Ishikawa (cell line): ENCODE results near the gene ELP4.

Source experiments
- CEBPB ChIP-seq: IDR thresholded peaks from 2 replicates; pipeline ENCODE4 v1.6.1; 2012
- CREB1 ChIP-seq: IDR thresholded peaks from 2 replicates; pipeline ENCODE4 v1.6.1; 2012; ENCODE audit warnings: low read depth
- EGR1 ChIP-seq: IDR thresholded peaks from 2 replicates; pipeline ENCODE4 v1.6.1; 2012
- EP300 ChIP-seq: IDR thresholded peaks from 2 replicates; pipeline ENCODE4 v1.6.1; 2012; ENCODE audit warnings: borderline replicate concordance
- FOXM1 ChIP-seq: IDR thresholded peaks from 2 replicates; pipeline ENCODE4 v1.6.1; 2012; ENCODE audit warnings: low read depth, borderline replicate concordance
- MAX ChIP-seq: IDR thresholded peaks from 2 replicates; pipeline ENCODE4 v1.6.1; 2012
- NFIC ChIP-seq: IDR thresholded peaks from 2 replicates; pipeline ENCODE4 v1.6.1; 2012
- RAD21 ChIP-seq: IDR thresholded peaks from 2 replicates; pipeline ENCODE4 v1.6.1; 2012; ENCODE audit warnings: low read depth
- REST ChIP-seq: IDR thresholded peaks from 2 replicates; pipeline ENCODE4 v1.6.1; 2012; ENCODE audit warnings: low read depth, mild to moderate bottlenecking
- TAF1 ChIP-seq: IDR thresholded peaks from 2 replicates; pipeline ENCODE4 v1.6.1; 2012; ENCODE audit warnings: low read depth, mild to moderate bottlenecking
- TCF12 ChIP-seq: IDR thresholded peaks from 2 replicates; pipeline ENCODE4 v1.6.1; 2012; ENCODE audit warnings: low read depth
- TEAD4 ChIP-seq: IDR thresholded peaks from 2 replicates; pipeline ENCODE4 v1.6.1; 2012
- USF1 ChIP-seq: IDR thresholded peaks from 2 replicates; pipeline ENCODE4 v1.6.1; 2012
- YY1 ChIP-seq: IDR thresholded peaks from 2 replicates; pipeline ENCODE4 v1.6.1; 2012; ENCODE audit warnings: low read depth
- ZBTB7A ChIP-seq: IDR thresholded peaks from 2 replicates; pipeline ENCODE4 v1.6.1; 2012; ENCODE audit warnings: low read depth

ELP4 gene

GRCh38 chr11:31800398-31801265 is 291.1 kb downstream of the ELP4 start:
- TF ChIP-seq YY1 (no peak), TAF1 (no peak), TCF12 (no peak), EP300 (no peak), CREB1 (no peak), REST (no peak), MAX (no peak), EGR1 (no peak)

GRCh38 chr11:31801298-31801702 is 291.7 kb downstream of the ELP4 start:
- no peak for TF ChIP-seq NFIC
- no peak for TF ChIP-seq CREB1
- TF ChIP-seq REST: no peak
- TF ChIP-seq YY1: no peak
- no peak for TF ChIP-seq CEBPB

GRCh38 chr11:31802000-31802551 is 292.5 kb downstream of the ELP4 start:
- TF ChIP-seq FOXM1 (no peak), TEAD4 (no peak), MAX (no peak), NFIC (no peak), CREB1 (no peak), EP300 (no peak), CEBPB (no peak), ZBTB7A (no peak), TCF12 (no peak), TAF1 (no peak), RAD21 (no peak), YY1 (no peak), USF1 (no peak), REST (no peak), EGR1 (no peak)

- TF ChIP-seq RAD21 (no peak), TCF12 (no peak), REST (no peak), USF1 (no peak), TEAD4 (no peak), CEBPB (no peak), CREB1 (no peak), ZBTB7A (no peak)
Measured at GRCh38 chr11:31802609-31802989, 293.0 kb downstream of the ELP4 start.
